MCF 10A (cell line): Measurements from ENCODE around the gene TTLL1. TPM values are rescaled to one million over a fixed set of nuclear protein-coding genes. Genes with fewer than 3 reads are reported as not detected.

ENCODE experiments used
- BruUV-seq: library from RNA; stranded (reverse); fragments of 400-500 nt; replicated peaks from 2 replicates; lab custom pipeline; 2021; lab: Mats Ljungman, UMichigan
- CTCF ChIA-PET: fragments of 300-600 bp; sonication (Branson Sonifier 250); formaldehyde crosslinking; extraction: SDS; loops from one replicate; lab custom pipeline; 2021; ENCODE audit warnings: antibody characterized with exemption, inconsistent platforms; lab: Yijun Ruan, JAX
- POLR2A ChIA-PET: fragments of 300-600, 350-650 bp; sonication (Branson Sonifier 250); formaldehyde crosslinking; extraction: SDS; loops from one replicate; lab custom pipeline; 2020; ENCODE audit warnings: antibody characterized with exemption, inconsistent platforms; lab: Yijun Ruan, JAX
- DNase-seq: peaks from one replicate; pipeline ENCODE4 v3.0.0-alpha.2; 2018; ENCODE audit not compliant: unreplicated experiment
- H3K27ac Mint-ChIP-seq: one replicate; pipeline ENCODE4 v1.8.0; 2022; ENCODE audit warnings: mild to moderate bottlenecking, low read depth, mixed read lengths; ENCODE audit not compliant: unreplicated experiment
- H3K27me3 Mint-ChIP-seq: one replicate; pipeline ENCODE4 v1.8.0; 2022; ENCODE audit warnings: mixed read lengths; ENCODE audit not compliant: insufficient read depth, unreplicated experiment
- H3K36me3 Mint-ChIP-seq: one replicate; pipeline ENCODE4 v1.8.0; 2022; ENCODE audit warnings: mild to moderate bottlenecking, moderate library complexity, mixed read lengths; ENCODE audit not compliant: insufficient read depth, unreplicated experiment
- H3K4me1 Mint-ChIP-seq: one replicate; pipeline ENCODE4 v1.8.0; 2022; ENCODE audit warnings: mixed read lengths; ENCODE audit not compliant: insufficient read depth, unreplicated experiment
- H3K4me3 Mint-ChIP-seq: one replicate; pipeline ENCODE4 v1.8.0; 2022; ENCODE audit warnings: mild to moderate bottlenecking, moderate library complexity, mixed read lengths; ENCODE audit not compliant: unreplicated experiment
- H3K9me3 Mint-ChIP-seq: one replicate; pipeline ENCODE4 v1.8.0; 2022; ENCODE audit warnings: mixed read lengths; ENCODE audit not compliant: unreplicated experiment
- CTCF ChIP-seq: fragments of 200-600 bp; IDR thresholded peaks from one replicate; pipeline ENCODE4 v1.8.0; 2022; ENCODE audit warnings: antibody characterized with exemption, mild to moderate bottlenecking; ENCODE audit not compliant: unreplicated experiment
- intact Hi-C: fragments of 100-400 bp; cut with micrococcal nuclease; formaldehyde crosslinking; loops from 2 replicates; pipeline ENCODE4 v1.14.1; 2022
- total RNA-seq: library from RNA; stranded (reverse); gene quantifications from 2 replicates; pipeline ENCODE4 v1.2.3, GENCODE V29; 2022

The TTLL1 gene
- total RNA-seq, 1 experiment from 2014 or later = 3.3 TPM

- no peak for DNase-seq
- Mint-ChIP-seq H3K27ac (no peak overlapping the region), H3K9me3 (peaks cover 8% of the 10 kb centered on the region), H3K4me1 (peaks cover 14% of the 10 kb centered on the region), H3K4me3 (no peak overlapping the region), H3K27me3 (no peaks in the 10 kb centered on the region), H3K36me3 (no peaks in the 10 kb centered on the region)
- intact Hi-C loops = no loop called here
- CTCF ChIA-PET = no interaction called here
- no peak for TF ChIP-seq CTCF
- BruUV-seq = no TSS peak
- POLR2A ChIA-PET = interaction anchor here (0.6 kb wide), 1 partner anchor 506 kb away, joined by 3 read pairs; no protein-coding TSS in a partner anchor
Observed at GRCh38 chr22:43096420-43096819, 7.2 kb upstream of the TTLL1 start.

- no peaks in the 10 kb centered on the region for H3K36me3 Mint-ChIP-seq
- DNase-seq = no peak
- no TSS peak for BruUV-seq
- peaks cover 8% of the 10 kb centered on the region for H3K9me3 Mint-ChIP-seq
- no peak for TF ChIP-seq CTCF
- ChIA-PET POLR2A (interaction anchor here (0.9 to 1.0 kb wide), 3 partner anchors 12 to 480 kb away, joined by 3 to 5 read pairs (median 3); partner anchors contain the start of gene POLDIP3), CTCF (no interaction called here)
- peaks cover 14% of the 10 kb centered on the region for H3K4me1 Mint-ChIP-seq
- no peaks in the 10 kb centered on the region for H3K27me3 Mint-ChIP-seq
- H3K4me3 Mint-ChIP-seq = no peak overlapping the region
- H3K27ac Mint-ChIP-seq = peak overlapping the region; percentile 31
- intact Hi-C loops = loop anchor here (5.0 kb wide), 1 partner anchor 432 kb away; no protein-coding TSS in a partner anchor
Observed at GRCh38 chr22:43094551-43094950, 5.4 kb upstream of the TTLL1 start.

GRCh38 chr22:43094085-43094484 is 4.9 kb upstream of the TTLL1 start:
- peak; percentile 70 for DNase-seq
- intact Hi-C loops = loop anchor here (5.0 kb wide), 1 partner anchor 432 kb away; no protein-coding TSS in a partner anchor
- CTCF ChIA-PET = interaction anchor here (0.6 to 0.7 kb wide), 2 partner anchors 19 to 511 kb away, joined by 3 read pairs; no protein-coding TSS in a partner anchor

More at GRCh38 chr22:43094085-43094484, 4.9 kb upstream of the TTLL1 start:
- BruUV-seq = no TSS peak
- Mint-ChIP-seq H3K27ac (peak overlapping the region; percentile 31), H3K36me3 (no peaks in the 10 kb centered on the region), H3K9me3 (peaks cover 8% of the 10 kb centered on the region), H3K4me1 (peaks cover 14% of the 10 kb centered on the region), H3K27me3 (no peaks in the 10 kb centered on the region), H3K4me3 (no peak overlapping the region)
- POLR2A ChIA-PET = interaction anchor here (0.9 to 1.0 kb wide), 2 partner anchors 13 to 479 kb away, joined by 3 to 5 read pairs; partner anchors contain the start of gene POLDIP3
- no peak for TF ChIP-seq CTCF
